ENCODE measurements around the gene RNU2-1. TPM values are rescaled to one million over a fixed set of nuclear protein-coding genes. Genes with fewer than 3 reads are reported as not detected.

RNU2-1 gene
- not detected in 5 replicates for total RNA-seq (2022; extraction: Qiagen RNA extraction)

DNA sequence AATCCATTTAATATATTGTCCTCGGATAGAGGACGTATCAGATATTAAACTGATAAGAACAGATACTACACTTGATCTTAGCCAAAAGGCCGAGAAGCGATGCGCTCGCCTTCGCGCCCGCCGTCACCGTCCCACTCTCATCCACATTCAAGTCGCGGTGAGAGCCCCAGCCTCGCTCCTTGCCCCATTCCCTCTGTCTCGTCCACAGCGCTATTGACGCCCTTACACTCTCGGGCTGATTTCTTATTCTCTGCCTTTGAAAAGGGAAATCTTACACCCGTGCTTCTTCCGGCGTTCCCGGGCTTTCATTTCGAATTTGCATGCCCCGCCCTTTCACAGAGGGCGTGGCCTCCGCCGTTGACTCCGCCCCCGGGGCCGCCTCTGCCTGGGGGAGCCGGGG lies at the start of gene RNU2-1:
Gene RNU2-1 (minus strand): TSS at position 101 of the 400 bp plus-strand sequence.

DNA sequence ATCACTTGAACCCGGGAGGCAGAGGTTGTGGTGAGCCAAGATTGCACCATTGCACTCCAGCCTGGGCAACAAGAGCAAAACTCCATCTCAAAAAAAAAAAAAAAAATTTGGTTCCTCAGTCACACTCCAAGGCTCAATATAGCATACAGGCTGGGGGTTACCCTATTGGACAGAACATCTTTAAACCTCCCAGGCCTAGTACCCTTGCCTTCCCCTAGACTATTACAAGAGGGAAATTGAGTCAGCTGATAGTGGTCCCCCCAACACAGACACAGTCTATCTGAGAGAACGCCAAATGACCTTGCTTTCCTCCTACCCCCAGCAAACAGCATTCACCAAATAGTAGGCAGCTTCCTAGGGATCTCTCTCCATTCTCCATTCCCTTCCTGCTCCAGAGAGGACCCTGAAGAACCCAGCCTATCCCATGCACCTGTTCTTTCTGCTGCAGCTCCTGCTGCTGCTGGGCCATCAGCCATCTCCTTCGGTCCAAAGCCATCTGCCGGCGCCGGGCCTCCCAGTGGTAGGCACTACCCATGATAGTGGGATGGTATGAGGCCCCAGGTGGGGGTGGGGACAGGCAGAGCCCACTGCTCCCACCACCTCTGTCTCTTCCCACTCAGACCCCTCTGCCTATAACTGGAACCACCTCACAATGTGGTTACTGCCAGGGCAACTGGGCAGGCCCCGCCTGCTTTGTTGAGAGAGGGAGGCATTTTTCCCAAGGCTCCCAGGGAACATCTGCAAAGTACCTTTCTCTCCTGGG lies 5.6 kb downstream of the RNU2-1 start, which contains the start of gene CCDC200:
Gene CCDC200 (minus strand): TSS at position 604 of the 763 bp plus-strand sequence. CDS start 69 bp downstream, at position 535.

GRCh38 chr17:43211480-43212402 lies 22.0 kb downstream of the RNU2-1 start, which contains the start of gene TMEM106A:
TSS of gene TMEM106A (plus strand) at chr17:43211875. CDS start at chr17:43213042, 1,167 bp downstream.

Other genes starting within 250 kb of the RNU2-1 start
- 2,812 to 3,317 TPM (median 2,997 TPM) in 5 replicates for gene RPL27, start 235.6 kb downstream of the RNU2-1 start, total RNA-seq (2022; extraction: Qiagen RNA extraction)
- 17.4 to 21.8 TPM (median 18.7 TPM) in 5 replicates for gene IFI35, start 227.2 kb downstream of the RNU2-1 start, total RNA-seq (2022; extraction: Qiagen RNA extraction)
- gene VAT1, start 211.6 kb downstream of the RNU2-1 start, total RNA-seq (2022; extraction: Qiagen RNA extraction), result 209 to 246 TPM (median 236 TPM) in 5 replicates
- 0.13 to 0.22 TPM (median 0.15 TPM) in 5 replicates for gene RND2, start 208.7 kb downstream of the RNU2-1 start, total RNA-seq (2022; extraction: Qiagen RNA extraction)
- gene BRCA1, start 108.6 kb downstream of the RNU2-1 start, total RNA-seq (2022; extraction: Qiagen RNA extraction), result 20.3 to 28.5 TPM (median 26.2 TPM) in 5 replicates
- gene NBR1, start 62.8 kb downstream of the RNU2-1 start, total RNA-seq (2022; extraction: Qiagen RNA extraction), result 33.5 to 47.4 TPM (median 43.8 TPM) in 5 replicates
- 0.82 to 1.5 TPM (median 0.96 TPM) in 5 replicates for gene TMEM106A, start 22.1 kb downstream of the RNU2-1 start, total RNA-seq (2022; extraction: Qiagen RNA extraction)
- not detected in 5 replicates for gene CCDC200, start 5.4 kb downstream of the RNU2-1 start, total RNA-seq (2022; extraction: Qiagen RNA extraction)
- 16.4 to 24.0 TPM (median 20.1 TPM) in 5 replicates for gene ARL4D, start 165.0 kb upstream of the RNU2-1 start, total RNA-seq (2022; extraction: Qiagen RNA extraction)
- gene DHX8, start 250.0 kb upstream of the RNU2-1 start, total RNA-seq (2022; extraction: Qiagen RNA extraction), result 39.7 to 42.9 TPM (median 41.5 TPM) in 5 replicates